Stimulated activated CD8-positive, alpha-beta memory T cell treated with anti-CD3 and anti-CD28 coated beads, Interleukin-12 subunit alpha, Interleukin-12 subunit beta, amount 100 ng/mL, for 4 hours (primary cell): ENCODE data around the gene ACTBL2.
"Not testable (repeated sequence)": the region's sequence is repeated elsewhere in the genome, so short reads cannot be mapped to it uniquely, and the experiment has no call there.

Experiments
- DNase-seq: peaks from one replicate; pipeline ENCODE4 v3.0.0-alpha.2; 2020; ENCODE audit warnings: low read depth

Gene ACTBL2

GRCh38 chr5:57494104-57495098, 11.8 kb upstream of the ACTBL2 start:
- no peak for DNase-seq

- DNase-seq, result no peak
Measured at GRCh38 chr5:57493034-57493433, 10.4 kb upstream of the ACTBL2 start.

- no peak for DNase-seq
Measured at GRCh38 chr5:57492632-57493031, 10.0 kb upstream of the ACTBL2 start.

- no peak for DNase-seq
Measured at GRCh38 chr5:57491369-57491965, 8.9 kb upstream of the ACTBL2 start.

- DNase-seq, result no peak
Measured at GRCh38 chr5:57488215-57488955, 5.8 kb upstream of the ACTBL2 start.

- DNase-seq, result no peak
Measured at GRCh38 chr5:57486027-57486602, 3.5 kb upstream of the ACTBL2 start.

GRCh38 chr5:57478826-57479225, 3.8 kb downstream of the ACTBL2 start:
- DNase-seq, result no peak

- no peak for DNase-seq
Measured at GRCh38 chr5:57476601-57477056, 6.0 kb downstream of the ACTBL2 start.

GRCh38 chr5:57470339-57470738, 12.3 kb downstream of the ACTBL2 start:
- DNase-seq, result no peak

- DNase-seq, result no peak
Measured at GRCh38 chr5:57468481-57469163, 14.0 kb downstream of the ACTBL2 start.

- DNase-seq, result no peak
Measured at GRCh38 chr5:57466544-57466943, 16.1 kb downstream of the ACTBL2 start.

- DNase-seq, result not testable (repeated sequence)
Measured at GRCh38 chr5:57460056-57460455, 22.6 kb downstream of the ACTBL2 start.

GRCh38 chr5:57458443-57458842, 24.2 kb downstream of the ACTBL2 start:
- DNase-seq, result no peak

GRCh38 chr5:57456531-57457135, 26.0 kb downstream of the ACTBL2 start:
- DNase-seq, result no peak

- no peak for DNase-seq
Measured at GRCh38 chr5:57455511-57456455, 26.8 kb downstream of the ACTBL2 start.

GRCh38 chr5:57454896-57455295, 27.7 kb downstream of the ACTBL2 start:
- no peak for DNase-seq

GRCh38 chr5:57453728-57454127, 28.9 kb downstream of the ACTBL2 start:
- DNase-seq, result no peak

- no peak for DNase-seq
Measured at GRCh38 chr5:57452885-57453284, 29.7 kb downstream of the ACTBL2 start.

GRCh38 chr5:57450991-57451876, 31.4 kb downstream of the ACTBL2 start:
- no peak for DNase-seq
